ENCODE measurements around the gene BBS2. TPM values are rescaled to one million over a fixed set of nuclear protein-coding genes. Genes with fewer than 3 reads are reported as not detected.
"Not testable (repeated sequence)": the region's sequence is repeated elsewhere in the genome, so short reads cannot be mapped to it uniquely, and the experiment has no call there.

BBS2 gene
- total RNA-seq, 1 donor from 2014 or later, result 82.1 TPM

GRCh38 chr16:56525236-56525635, 5.4 kb upstream of the BBS2 start:
- no peak for DNase-seq (ENCODE audit: low read depth)

GRCh38 chr16:56520251-56520577, 390 bp upstream of the BBS2 start:
- DNase-seq (ENCODE audit: low read depth), result no peak

GRCh38 chr16:56518425-56518824, 1.4 kb downstream of the BBS2 start:
- peak; percentile 16 for DNase-seq (ENCODE audit: low read depth)

DNA sequence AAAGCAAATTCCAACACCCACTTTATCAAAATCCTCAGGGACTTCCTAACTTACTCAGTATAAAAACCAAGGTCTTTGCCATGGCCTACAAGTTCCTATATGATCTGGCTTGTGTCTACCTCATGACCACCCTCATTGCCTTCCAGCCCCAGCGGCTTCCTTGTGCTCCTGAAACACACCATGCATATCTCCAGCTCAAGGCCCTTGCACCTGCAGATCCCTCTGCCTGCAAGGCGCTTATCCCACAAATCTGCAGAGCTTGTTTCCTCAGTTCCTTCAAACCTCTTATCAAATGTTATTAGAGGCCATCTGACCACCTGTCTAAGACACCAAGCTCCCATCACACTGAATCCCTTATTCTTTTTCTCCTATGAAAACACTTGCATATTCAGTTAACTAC, 2.6 kb downstream of the BBS2 start:
- DNase-seq (ENCODE audit: low read depth), result no peak

GRCh38 chr16:56515665-56516064, 4.2 kb downstream of the BBS2 start:
- no peak for DNase-seq (ENCODE audit: low read depth)

DNA sequence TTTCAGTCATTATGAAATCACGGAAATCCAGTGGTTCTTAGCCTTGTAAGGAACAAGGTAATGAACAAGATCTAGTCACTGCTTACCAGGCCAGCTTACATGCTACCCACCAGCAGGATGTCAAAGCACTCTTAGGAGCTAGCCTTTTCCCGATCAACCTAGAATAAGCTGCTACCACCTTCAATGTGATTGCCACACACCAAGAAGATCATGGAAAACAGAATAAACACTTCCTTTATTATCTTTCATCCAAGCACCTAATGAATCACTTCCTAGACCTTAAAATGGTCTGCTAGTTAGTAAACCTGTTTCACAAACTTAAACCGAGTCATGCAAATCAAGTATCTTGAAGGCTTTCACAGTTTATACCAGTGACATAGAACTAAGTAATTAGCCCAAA, 5.0 kb downstream of the BBS2 start:
- peak; percentile 83 for DNase-seq (ENCODE audit: low read depth)

- peak; percentile 76 for DNase-seq (ENCODE audit: low read depth)
These were observed 5.9 kb downstream of the BBS2 start for GRCh38 chr16:56513972-56514371.

DNA sequence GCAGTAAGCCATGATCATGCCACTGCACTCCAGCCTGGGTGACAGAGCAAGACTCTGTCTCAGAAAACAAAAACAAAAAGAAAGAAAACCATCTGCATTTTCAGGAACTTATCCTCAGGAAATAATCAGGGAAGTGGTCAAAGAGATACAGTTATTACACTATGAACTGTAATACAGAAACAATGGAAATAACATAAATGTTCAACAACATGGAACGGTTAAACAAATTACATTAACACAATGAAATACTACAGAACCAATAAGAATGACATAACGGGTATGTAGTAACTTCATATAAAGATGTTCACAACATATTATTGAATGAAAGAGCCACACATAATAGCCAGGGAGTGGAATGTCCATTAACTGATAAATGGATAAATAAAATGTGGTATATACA, 6.7 kb downstream of the BBS2 start:
- DNase-seq (ENCODE audit: low read depth), result no peak

GRCh38 chr16:56512025-56512424, 7.8 kb downstream of the BBS2 start:
- no peak for DNase-seq (ENCODE audit: low read depth)

DNA sequence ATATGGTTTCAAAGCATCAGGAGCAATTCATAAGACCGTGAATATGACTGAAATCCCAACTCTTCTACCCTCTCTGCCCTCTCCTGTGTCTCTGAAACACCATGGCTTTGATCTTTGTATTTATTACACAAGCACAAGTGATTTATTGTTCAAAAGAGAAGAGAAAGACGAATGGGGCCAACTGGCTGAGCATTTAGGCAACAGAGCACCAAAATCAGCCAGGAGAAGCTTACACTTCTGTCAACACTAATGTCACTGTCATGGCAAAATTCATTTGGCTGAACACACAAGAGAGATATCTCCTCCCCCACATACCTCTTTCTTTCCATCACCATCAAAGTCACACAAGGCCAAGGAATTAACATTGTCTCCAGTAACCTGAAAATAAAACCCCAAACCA, 9.3 kb downstream of the BBS2 start:
- no peak for DNase-seq (ENCODE audit: low read depth)

GRCh38 chr16:56506941-56507340, 12.9 kb downstream of the BBS2 start:
- no peak for DNase-seq (ENCODE audit: low read depth)

DNA sequence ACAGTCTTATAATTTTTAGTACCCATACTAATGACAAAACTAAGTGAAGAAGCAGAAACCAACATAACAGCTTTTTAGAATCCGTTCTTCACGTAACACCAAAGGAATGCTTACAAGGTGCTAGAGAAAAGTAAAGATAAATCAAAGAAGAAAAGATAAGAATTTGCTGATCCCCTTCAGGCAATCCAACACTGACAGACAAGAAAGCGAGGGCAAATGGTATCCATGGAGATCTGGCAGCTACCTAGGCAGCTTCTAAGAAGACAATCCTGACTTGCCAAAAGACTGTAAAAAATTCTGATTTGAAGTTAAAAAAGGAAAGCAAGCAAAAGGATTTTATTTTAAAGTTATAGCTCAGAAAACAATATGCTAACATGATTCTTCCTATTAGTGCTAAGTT, 14.6 kb downstream of the BBS2 start:
- DNase-seq (ENCODE audit: low read depth), result no peak

- DNase-seq (ENCODE audit: low read depth), result no peak
These were observed 26.0 kb downstream of the BBS2 start for GRCh38 chr16:56493815-56494214.

- no peak for DNase-seq (ENCODE audit: low read depth)
These were observed 26.7 kb downstream of the BBS2 start for GRCh38 chr16:56493126-56493525.

DNA sequence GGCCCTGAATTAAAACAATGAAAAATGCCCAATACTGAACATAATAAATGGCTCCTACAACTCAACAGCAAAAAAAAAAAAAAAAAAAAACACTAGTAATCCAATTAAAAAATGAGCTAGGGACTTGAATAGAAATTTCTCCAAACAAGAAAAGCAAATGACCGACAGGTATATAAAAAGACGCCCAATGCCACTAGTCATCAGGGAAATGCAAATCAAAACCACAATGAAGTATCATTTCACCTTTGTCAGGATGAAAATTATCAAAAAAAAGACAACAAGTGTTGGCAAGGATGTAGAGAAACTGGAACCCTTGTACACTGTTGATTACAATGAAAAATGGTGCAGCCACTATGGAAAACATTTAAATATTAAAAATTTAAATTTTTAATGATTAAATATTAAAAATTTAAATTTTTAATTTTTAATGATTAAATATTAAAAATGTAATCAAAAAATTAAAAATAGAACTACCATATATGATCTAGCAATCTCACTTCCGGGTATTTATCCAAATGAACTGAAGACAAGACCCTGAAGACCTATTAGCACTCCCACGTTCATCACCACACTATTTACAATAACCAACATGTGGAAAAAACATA, 28.1 kb downstream of the BBS2 start:
- DNase-seq (ENCODE audit: low read depth), result no peak

- DNase-seq (ENCODE audit: low read depth), result not testable (repeated sequence)
These were observed 31.0 kb downstream of the BBS2 start for GRCh38 chr16:56488868-56489267.

DNA sequence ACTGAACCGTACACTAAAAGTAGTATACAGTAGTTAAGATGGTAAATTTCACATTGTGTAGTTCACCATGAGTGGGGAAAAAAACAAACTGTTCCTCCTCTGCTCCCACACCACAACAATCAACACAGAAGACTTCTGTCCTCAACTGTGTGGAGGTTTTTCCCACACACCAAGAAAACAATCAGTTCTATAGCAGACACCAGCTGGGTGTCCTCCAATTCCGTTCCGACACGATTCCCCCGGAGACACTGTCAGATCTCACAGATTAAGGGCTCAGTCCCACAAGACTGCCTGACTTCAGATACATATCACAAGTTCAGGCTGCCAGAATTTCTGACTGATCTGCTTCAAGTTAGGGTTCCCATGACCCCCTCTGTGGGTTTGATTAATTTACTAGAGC, 31.8 kb downstream of the BBS2 start:
- no peak for DNase-seq (ENCODE audit: low read depth)

- DNase-seq (ENCODE audit: low read depth), result no peak
These were observed 36.4 kb downstream of the BBS2 start for GRCh38 chr16:56483394-56483793.

DNA sequence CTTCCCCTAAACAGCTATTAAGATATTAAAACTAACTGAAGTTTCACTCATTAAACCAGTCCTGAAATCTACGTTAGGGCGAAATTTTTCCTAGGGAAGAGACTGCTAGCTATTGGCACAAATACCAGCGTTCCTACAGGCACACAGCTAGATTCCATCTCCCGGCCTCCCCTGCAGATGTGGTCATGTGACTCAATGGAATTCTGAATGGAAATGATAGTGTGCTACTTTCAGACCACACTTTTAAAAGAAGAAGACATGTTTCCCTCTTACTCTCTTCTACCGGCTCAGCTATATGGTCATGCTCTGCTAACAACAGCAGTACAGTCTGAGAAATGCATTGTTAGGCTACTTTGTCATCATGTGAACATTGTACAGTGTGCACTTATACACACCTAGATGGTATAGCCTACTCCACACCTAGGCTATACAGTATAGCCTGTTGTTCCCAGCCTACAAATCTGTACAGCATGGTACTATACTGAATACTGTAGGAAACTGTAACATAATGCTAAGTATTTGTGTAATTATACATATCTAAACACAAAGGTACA, 37.1 kb downstream of the BBS2 start:
- DNase-seq (ENCODE audit: low read depth), result no peak

DNA sequence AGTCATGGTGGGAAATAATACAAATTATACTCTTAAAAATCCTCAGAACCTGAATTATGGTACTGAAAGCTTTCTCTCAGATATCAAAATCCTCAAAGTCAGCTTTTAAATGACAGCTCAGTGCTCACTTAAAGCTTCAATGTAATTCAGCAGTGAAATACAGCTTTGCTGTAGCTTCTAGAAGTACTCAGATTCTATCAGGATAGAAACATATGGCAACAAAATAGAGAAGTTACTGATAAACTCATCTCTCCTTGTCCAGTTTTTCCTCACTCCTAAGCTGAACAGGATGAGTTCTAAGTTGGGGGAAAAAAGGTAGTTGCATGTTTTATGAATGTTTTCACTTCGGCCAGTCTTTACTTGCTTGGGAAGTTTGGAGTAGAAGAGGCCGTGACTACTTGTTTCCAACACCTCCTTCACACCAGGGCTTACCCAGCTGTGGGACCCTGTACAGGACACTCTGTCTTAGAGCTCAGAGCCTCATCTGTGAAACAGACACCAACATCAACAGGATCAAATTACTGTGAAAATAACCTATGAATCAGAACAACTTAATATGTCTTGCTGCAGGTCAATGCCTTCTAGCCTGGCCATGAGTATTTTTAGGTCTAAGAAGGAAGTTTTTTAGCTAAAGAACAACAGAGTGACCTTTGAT, 38.2 kb downstream of the BBS2 start:
- peak; percentile 29 for DNase-seq (ENCODE audit: low read depth)

GRCh38 chr16:56480776-56481467, 38.9 kb downstream of the BBS2 start:
- DNase-seq (ENCODE audit: low read depth), result no peak

- no peak for DNase-seq (ENCODE audit: low read depth)
These were observed 40.4 kb downstream of the BBS2 start for GRCh38 chr16:56479469-56479868.
